ENCODE data around the gene EIF3B.
"Not testable (repeated sequence)": the region's sequence is repeated elsewhere in the genome, so short reads cannot be mapped to it uniquely, and the experiment has no call there.

EIF3B gene

DNA sequence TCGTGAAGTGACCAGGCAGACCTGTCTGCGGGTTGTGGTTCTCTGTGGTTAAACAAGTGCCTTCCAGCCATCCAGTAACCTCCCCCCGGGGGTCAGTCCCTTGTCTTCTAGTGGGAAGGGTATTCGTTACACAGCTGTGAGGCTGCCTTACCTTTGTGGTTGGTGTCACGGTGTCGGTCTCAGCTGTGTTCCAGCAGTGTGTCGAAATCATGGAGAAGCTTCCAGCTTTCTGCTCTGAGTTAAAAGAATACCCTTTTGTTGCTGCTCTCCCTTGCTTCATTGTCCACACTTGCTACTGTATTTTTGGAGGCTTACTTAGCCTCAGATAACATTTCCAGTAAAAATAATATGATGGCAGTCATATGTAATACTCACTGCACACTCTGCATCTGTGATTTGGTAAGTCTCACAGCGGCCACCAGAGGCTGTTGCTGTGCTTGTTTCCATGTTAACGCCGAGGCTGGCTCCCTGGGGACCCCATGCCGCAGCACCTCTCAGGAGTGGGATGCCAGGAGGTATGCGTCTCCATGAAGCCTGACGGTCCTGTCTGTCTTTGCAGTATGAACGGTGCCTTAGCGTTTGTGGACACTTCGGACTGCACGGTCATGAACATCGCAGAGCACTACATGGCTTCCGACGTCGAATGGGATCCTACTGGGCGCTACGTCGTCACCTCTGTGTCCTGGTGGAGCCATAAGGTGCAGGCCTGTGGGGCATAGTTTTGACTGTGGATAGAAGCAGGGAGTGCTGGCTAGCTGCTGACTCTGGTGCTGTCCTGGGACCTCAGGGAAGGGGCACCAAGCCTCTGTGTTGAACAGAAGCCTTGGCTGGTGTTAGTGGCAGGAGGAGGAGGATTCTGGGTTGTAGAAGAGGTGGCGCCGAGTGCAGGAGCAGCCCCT is 20.5 kb downstream of the EIF3B start:
- no peak overlapping the region for H3K18ac ChIP-seq (ENCODE audit: low read length)
- H4K8ac ChIP-seq (ENCODE audit: low read depth, low read length) = no peak overlapping the region
- peaks cover 21% of the 10 kb centered on the region for H3K79me1 ChIP-seq (ENCODE audit: low read length)
- H3K56ac ChIP-seq (ENCODE audit: low read length) = no peak overlapping the region
- no peak overlapping the region for H3K4me3 ChIP-seq (ENCODE audit: low read length)
- H3K9ac ChIP-seq (ENCODE audit: low read length) = no peak overlapping the region
- H4K5ac ChIP-seq (ENCODE audit: low read length) = no peak overlapping the region
- no peak overlapping the region for H2BK15ac ChIP-seq (replicated peaks; ENCODE audit: low read depth)
- H3K4me1 ChIP-seq (ENCODE audit: control insufficient read depth, low read depth, low read length) = no peaks in the 10 kb centered on the region
- no peak overlapping the region for H3K23ac ChIP-seq (ENCODE audit: low read length)
- no peak overlapping the region for H3K27ac ChIP-seq (ENCODE audit: low read depth, low read length)
- peaks cover 32% of the 10 kb centered on the region for H3K79me2 ChIP-seq (ENCODE audit: control insufficient read depth, insufficient read depth, low read length)
- no peak overlapping the region for H3K4me2 ChIP-seq (ENCODE audit: low read length)
- H2AK5ac ChIP-seq (ENCODE audit: low read length) = no peak overlapping the region
- H3K4ac ChIP-seq (ENCODE audit: low read depth, low read length) = no peak overlapping the region
- no CpG with 5 or more reads among the region's 26 CpGs for WGBS (ENCODE audit: extremely low coverage, insufficient coverage, low lambda C conversion rate)
- peaks cover 49% of the 10 kb centered on the region for H3K36me3 ChIP-seq (ENCODE audit: control insufficient read depth, insufficient read depth, low read length)
- H2BK5ac ChIP-seq (ENCODE audit: low read length) = no peak overlapping the region
- DNase-seq = no peak
- no peak overlapping the region for H2BK120ac ChIP-seq (ENCODE audit: low read depth, low read length)
- no peaks in the 10 kb centered on the region for H3K27me3 ChIP-seq (ENCODE audit: insufficient read depth, low read length, poor library complexity)

DNA sequence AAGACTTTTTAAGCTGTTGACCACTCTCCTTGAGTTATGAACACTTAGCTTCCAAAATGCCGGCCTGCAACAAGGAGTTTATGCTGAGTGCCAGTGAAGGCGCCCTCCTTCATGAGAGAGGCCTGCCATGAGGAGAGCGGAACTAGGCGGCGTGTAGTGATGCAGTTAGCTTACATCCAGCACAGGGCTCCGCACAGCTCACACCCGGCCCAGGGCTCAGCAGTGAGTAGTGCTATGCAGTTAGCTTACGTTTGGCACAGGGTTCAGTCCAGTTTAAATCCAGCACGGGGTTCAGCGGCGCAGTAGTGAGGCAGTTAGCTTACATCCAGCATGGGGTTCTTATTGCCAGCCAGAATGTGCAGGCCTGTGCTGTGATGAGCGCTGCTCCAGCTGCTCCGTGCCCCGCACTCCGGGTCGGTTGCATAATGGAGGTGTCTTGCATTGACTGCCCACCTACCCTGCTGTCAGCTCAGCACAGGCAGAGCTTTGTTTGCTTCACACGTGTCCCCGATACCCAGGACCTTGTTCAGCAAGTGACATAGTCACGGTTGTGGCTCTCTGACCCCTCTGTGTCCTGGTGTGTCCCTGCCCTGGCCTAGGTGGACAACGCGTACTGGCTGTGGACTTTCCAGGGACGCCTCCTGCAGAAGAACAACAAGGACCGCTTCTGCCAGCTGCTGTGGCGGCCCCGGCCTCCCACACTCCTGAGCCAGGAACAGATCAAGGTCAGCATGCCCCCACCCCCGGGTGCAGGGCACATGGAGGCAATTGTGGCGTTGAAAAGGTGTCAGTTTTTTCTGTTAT is 21.9 kb downstream of the EIF3B start:
- H2BK15ac ChIP-seq (replicated peaks; ENCODE audit: low read depth) = no peak overlapping the region
- no peak overlapping the region for H2AK5ac ChIP-seq (ENCODE audit: low read length)
- peaks cover 31% of the 10 kb centered on the region for H3K79me2 ChIP-seq (ENCODE audit: control insufficient read depth, insufficient read depth, low read length)
- H4K8ac ChIP-seq (ENCODE audit: low read depth, low read length) = no peak overlapping the region
- H3K27ac ChIP-seq (ENCODE audit: low read depth, low read length) = no peak overlapping the region
- no peak overlapping the region for H2BK120ac ChIP-seq (ENCODE audit: low read depth, low read length)
- H3K18ac ChIP-seq (ENCODE audit: low read length) = no peak overlapping the region
- H2BK5ac ChIP-seq (ENCODE audit: low read length) = no peak overlapping the region
- H3K4me2 ChIP-seq (ENCODE audit: low read length) = no peak overlapping the region
- no CpG with 5 or more reads among the region's 27 CpGs for WGBS (ENCODE audit: extremely low coverage, insufficient coverage, low lambda C conversion rate)
- H3K4ac ChIP-seq (ENCODE audit: low read depth, low read length) = no peak overlapping the region
- no peak overlapping the region for H4K5ac ChIP-seq (ENCODE audit: low read length)
- no peak overlapping the region for H3K9ac ChIP-seq (ENCODE audit: low read length)
- no peak overlapping the region for H3K23ac ChIP-seq (ENCODE audit: low read length)
- H3K36me3 ChIP-seq (ENCODE audit: control insufficient read depth, insufficient read depth, low read length) = peaks cover 54% of the 10 kb centered on the region
- peaks cover 16% of the 10 kb centered on the region for H3K79me1 ChIP-seq (ENCODE audit: low read length)
- no peak overlapping the region for H3K56ac ChIP-seq (ENCODE audit: low read length)
- no peaks in the 10 kb centered on the region for H3K4me1 ChIP-seq (ENCODE audit: control insufficient read depth, low read depth, low read length)
- no peak for DNase-seq
- no peaks in the 10 kb centered on the region for H3K27me3 ChIP-seq (ENCODE audit: insufficient read depth, low read length, poor library complexity)
- no peak overlapping the region for H3K4me3 ChIP-seq (ENCODE audit: low read length)

DNA sequence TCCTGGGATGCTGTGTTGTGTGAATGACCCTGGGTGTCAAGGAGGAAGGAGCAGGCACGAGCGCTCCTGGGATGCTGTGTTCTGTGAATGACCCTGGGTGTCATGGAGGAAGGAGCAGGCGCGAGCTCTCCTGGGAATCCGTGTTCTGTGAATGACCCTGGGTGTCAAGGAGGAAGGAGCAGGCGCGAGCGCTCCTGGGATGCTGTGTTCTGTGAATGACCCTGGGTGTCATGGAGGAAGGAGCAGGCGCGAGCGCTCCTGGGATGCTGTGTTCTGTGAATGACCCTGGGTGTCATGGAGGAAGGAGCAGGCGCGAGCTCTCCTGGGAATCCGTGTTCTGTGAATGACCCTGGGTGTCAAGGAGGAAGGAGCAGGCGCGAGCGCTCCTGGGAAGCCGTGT is 22.9 kb downstream of the EIF3B start:
- not testable (repeated sequence) for H3K27me3 ChIP-seq (ENCODE audit: insufficient read depth, low read length, poor library complexity); H3K4ac ChIP-seq (ENCODE audit: low read depth, low read length); H3K23ac ChIP-seq (ENCODE audit: low read length); H3K9ac ChIP-seq (ENCODE audit: low read length); H2BK120ac ChIP-seq (ENCODE audit: low read depth, low read length); H2BK15ac ChIP-seq (replicated peaks; ENCODE audit: low read depth); H4K5ac ChIP-seq (ENCODE audit: low read length); H3K4me1 ChIP-seq (ENCODE audit: control insufficient read depth, low read depth, low read length); H3K27ac ChIP-seq (ENCODE audit: low read depth, low read length); H4K8ac ChIP-seq (ENCODE audit: low read depth, low read length); H2BK5ac ChIP-seq (ENCODE audit: low read length); H3K18ac ChIP-seq (ENCODE audit: low read length); H2AK5ac ChIP-seq (ENCODE audit: low read length); H3K4me3 ChIP-seq (ENCODE audit: low read length); DNase-seq; H3K56ac ChIP-seq (ENCODE audit: low read length); H3K4me2 ChIP-seq (ENCODE audit: low read length)
- Histone ChIP-seq H3K79me1 (ENCODE audit: low read length) (peaks cover 16% of the 10 kb centered on the region), H3K79me2 (ENCODE audit: control insufficient read depth, insufficient read depth, low read length) (peaks cover 29% of the 10 kb centered on the region), H3K36me3 (ENCODE audit: control insufficient read depth, insufficient read depth, low read length) (peaks cover 52% of the 10 kb centered on the region)
- no CpG with 5 or more reads among the region's 18 CpGs for WGBS (ENCODE audit: extremely low coverage, insufficient coverage, low lambda C conversion rate)

DNA sequence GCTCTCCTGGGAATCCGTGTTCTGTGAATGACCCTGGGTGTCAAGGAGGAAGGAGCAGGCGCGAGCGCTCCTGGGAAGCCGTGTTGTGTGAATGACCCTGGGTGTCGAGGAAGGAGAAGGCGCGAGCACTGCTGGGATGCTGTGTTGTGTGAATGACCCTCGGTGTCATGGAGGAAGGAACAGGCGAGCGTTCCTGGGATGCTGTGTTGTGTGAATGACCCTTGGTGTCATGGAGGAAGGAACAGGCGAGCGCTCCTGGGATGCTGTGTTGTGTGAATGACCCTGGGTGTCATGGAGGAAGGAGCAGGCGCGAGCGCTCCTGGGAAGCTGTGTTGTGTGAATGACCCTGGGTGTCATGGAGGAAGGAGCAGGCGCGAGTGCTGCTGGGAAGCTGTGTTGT is 23.5 kb downstream of the EIF3B start:
- WGBS (ENCODE audit: extremely low coverage, insufficient coverage, low lambda C conversion rate) = no CpG with 5 or more reads among the region's 18 CpGs
- not testable (repeated sequence) for H4K5ac ChIP-seq (ENCODE audit: low read length)

DNA sequence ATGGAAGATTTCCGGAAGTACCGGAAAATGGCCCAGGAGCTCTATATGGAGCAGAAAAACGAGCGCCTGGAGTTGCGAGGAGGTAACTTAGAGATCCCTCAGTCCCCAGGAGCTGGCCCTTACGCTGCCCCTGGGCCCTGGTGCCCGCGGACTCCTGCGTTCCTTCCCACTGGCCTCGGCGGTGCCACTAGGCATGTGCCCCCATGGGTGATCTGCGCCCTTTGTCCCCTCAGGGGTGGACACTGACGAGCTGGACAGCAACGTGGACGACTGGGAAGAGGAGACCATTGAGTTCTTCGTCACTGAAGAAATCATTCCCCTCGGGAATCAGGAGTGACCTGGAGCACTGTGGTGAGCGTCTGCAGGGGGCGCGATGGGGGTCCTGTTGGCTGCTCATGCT is 24.5 kb downstream of the EIF3B start:
- no peak overlapping the region for H3K27ac ChIP-seq (ENCODE audit: low read depth, low read length)
- H4K8ac ChIP-seq (ENCODE audit: low read depth, low read length) = no peak overlapping the region
- no peak overlapping the region for H2BK120ac ChIP-seq (ENCODE audit: low read depth, low read length)
- H3K56ac ChIP-seq (ENCODE audit: low read length) = no peak overlapping the region
- H2BK15ac ChIP-seq (replicated peaks; ENCODE audit: low read depth) = no peak overlapping the region
- no peaks in the 10 kb centered on the region for H3K27me3 ChIP-seq (ENCODE audit: insufficient read depth, low read length, poor library complexity)
- no peak overlapping the region for H2AK5ac ChIP-seq (ENCODE audit: low read length)
- no peak overlapping the region for H3K23ac ChIP-seq (ENCODE audit: low read length)
- no peak overlapping the region for H3K4me2 ChIP-seq (ENCODE audit: low read length)
- H3K4ac ChIP-seq (ENCODE audit: low read depth, low read length) = no peak overlapping the region
- H3K18ac ChIP-seq (ENCODE audit: low read length) = no peak overlapping the region
- H3K9ac ChIP-seq (ENCODE audit: low read length) = no peak overlapping the region
- DNase-seq = no peak
- H3K4me3 ChIP-seq (ENCODE audit: low read length) = no peak overlapping the region
- H3K79me1 ChIP-seq (ENCODE audit: low read length) = peaks cover 14% of the 10 kb centered on the region
- H4K5ac ChIP-seq (ENCODE audit: low read length) = no peak overlapping the region
- H3K79me2 ChIP-seq (ENCODE audit: control insufficient read depth, insufficient read depth, low read length) = peaks cover 27% of the 10 kb centered on the region
- WGBS (ENCODE audit: extremely low coverage, insufficient coverage, low lambda C conversion rate) = no CpG with 5 or more reads among the region's 20 CpGs
- H3K36me3 ChIP-seq (ENCODE audit: control insufficient read depth, insufficient read depth, low read length) = peaks cover 41% of the 10 kb centered on the region
- H3K4me1 ChIP-seq (ENCODE audit: control insufficient read depth, low read depth, low read length) = no peaks in the 10 kb centered on the region
- no peak overlapping the region for H2BK5ac ChIP-seq (ENCODE audit: low read length)

More for the DNA sequence above, 23.5 kb downstream of the EIF3B start:
- H3K4ac ChIP-seq (ENCODE audit: low read depth, low read length); H3K4me1 ChIP-seq (ENCODE audit: control insufficient read depth, low read depth, low read length); DNase-seq; H3K9ac ChIP-seq (ENCODE audit: low read length); H3K18ac ChIP-seq (ENCODE audit: low read length); H3K23ac ChIP-seq (ENCODE audit: low read length); H3K56ac ChIP-seq (ENCODE audit: low read length); H4K8ac ChIP-seq (ENCODE audit: low read depth, low read length); H2AK5ac ChIP-seq (ENCODE audit: low read length); H3K4me2 ChIP-seq (ENCODE audit: low read length); H3K27me3 ChIP-seq (ENCODE audit: insufficient read depth, low read length, poor library complexity); H3K27ac ChIP-seq (ENCODE audit: low read depth, low read length); H2BK5ac ChIP-seq (ENCODE audit: low read length); H2BK120ac ChIP-seq (ENCODE audit: low read depth, low read length); H2BK15ac ChIP-seq (replicated peaks; ENCODE audit: low read depth); H3K4me3 ChIP-seq (ENCODE audit: low read length): not testable (repeated sequence)
- Histone ChIP-seq H3K79me2 (ENCODE audit: control insufficient read depth, insufficient read depth, low read length) (peaks cover 29% of the 10 kb centered on the region), H3K79me1 (ENCODE audit: low read length) (peaks cover 14% of the 10 kb centered on the region), H3K36me3 (ENCODE audit: control insufficient read depth, insufficient read depth, low read length) (peaks cover 46% of the 10 kb centered on the region)
